Measurements from ENCODE around the gene GABRB2.

GABRB2 gene

DNA sequence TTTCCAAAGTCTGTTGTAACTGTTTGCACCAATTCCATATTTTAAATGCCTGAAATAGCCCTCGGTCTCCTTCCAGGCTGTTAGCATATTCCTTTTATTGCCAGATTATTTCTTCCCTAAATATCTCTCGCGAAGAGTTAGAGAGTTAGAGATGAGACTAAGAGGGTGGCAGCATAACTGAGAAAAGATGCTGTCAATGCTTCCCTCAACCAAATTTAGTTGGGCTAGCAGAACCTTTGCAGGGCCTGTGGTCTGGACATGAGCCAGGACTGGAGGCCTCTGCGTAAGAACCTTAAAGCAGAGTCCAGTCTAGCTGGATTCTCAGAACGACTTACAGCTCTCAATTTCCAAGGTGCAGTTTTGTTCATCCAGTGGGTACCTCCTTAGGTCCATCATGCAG is 135.9 kb downstream of the GABRB2 start:
- TF ChIP-seq TEAD4 (IDR thresholded peaks at IDR 0.05): no peak
- TF ChIP-seq REST (IDR thresholded peaks at IDR 0.05; ENCODE audit: low read depth): no peak
- TF ChIP-seq CEBPB (IDR thresholded peaks at IDR 0.05): no peak
- no peak for TF ChIP-seq TAF1 (IDR thresholded peaks at IDR 0.05; ENCODE audit: low read depth)
- no peak for TF ChIP-seq ZBTB7A (IDR thresholded peaks at IDR 0.05; ENCODE audit: low read depth)
- no peak for TF ChIP-seq CREB1 (IDR thresholded peaks at IDR 0.05; ENCODE audit: low read depth)
- no peak for TF ChIP-seq FOXM1 (IDR thresholded peaks at IDR 0.05; ENCODE audit: borderline replicate concordance, low read depth)
- TF ChIP-seq NFIC (IDR thresholded peaks at IDR 0.05): no peak
- TF ChIP-seq EP300 (IDR thresholded peaks at IDR 0.05; ENCODE audit: borderline replicate concordance): no peak
- TF ChIP-seq RAD21 (IDR thresholded peaks at IDR 0.05; ENCODE audit: low read depth): no peak
- no peak for TF ChIP-seq TCF12 (IDR thresholded peaks at IDR 0.05; ENCODE audit: low read depth)
- TF ChIP-seq EGR1 (IDR thresholded peaks at IDR 0.05): no peak
- TF ChIP-seq USF1 (IDR thresholded peaks at IDR 0.05): no peak
- TF ChIP-seq, protein P1, sequence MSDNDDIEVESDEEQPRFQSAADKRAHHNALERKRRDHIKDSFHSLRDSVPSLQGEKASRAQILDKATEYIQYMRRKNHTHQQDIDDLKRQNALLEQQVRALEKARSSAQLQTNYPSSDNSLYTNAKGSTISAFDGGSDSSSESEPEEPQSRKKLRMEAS (IDR thresholded peaks at IDR 0.05): no peak
- no peak for TF ChIP-seq YY1 (IDR thresholded peaks at IDR 0.05; ENCODE audit: low read depth)

DNA sequence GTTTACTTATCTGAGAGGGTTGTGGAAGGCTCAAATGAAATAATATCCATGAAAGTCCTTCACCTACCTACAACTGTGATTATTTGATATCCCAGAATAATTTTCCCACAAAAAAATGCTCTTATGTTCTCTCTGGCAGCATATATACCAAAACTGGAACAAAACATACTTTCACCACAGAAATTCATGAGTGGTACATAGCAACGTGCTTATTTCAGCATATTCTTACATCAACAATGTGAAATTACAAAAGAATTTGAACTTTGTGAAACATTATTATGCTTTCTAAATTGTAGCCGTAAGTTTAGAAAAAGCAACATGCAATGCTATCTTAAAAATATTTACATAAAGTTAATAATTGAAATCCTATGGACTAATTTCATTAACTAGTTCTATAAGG is 137.1 kb downstream of the GABRB2 start:
- TF ChIP-seq ZBTB7A (IDR thresholded peaks at IDR 0.05; ENCODE audit: low read depth): no peak
- TF ChIP-seq, protein P1 (IDR thresholded peaks at IDR 0.05): no peak
- TF ChIP-seq TCF12 (IDR thresholded peaks at IDR 0.05; ENCODE audit: low read depth): no peak
- no peak for TF ChIP-seq RAD21 (IDR thresholded peaks at IDR 0.05; ENCODE audit: low read depth)
- TF ChIP-seq CREB1 (IDR thresholded peaks at IDR 0.05; ENCODE audit: low read depth): no peak
- TF ChIP-seq USF1 (IDR thresholded peaks at IDR 0.05): no peak
- TF ChIP-seq TAF1 (IDR thresholded peaks at IDR 0.05; ENCODE audit: low read depth): no peak
- no peak for TF ChIP-seq EP300 (IDR thresholded peaks at IDR 0.05; ENCODE audit: borderline replicate concordance)

DNA sequence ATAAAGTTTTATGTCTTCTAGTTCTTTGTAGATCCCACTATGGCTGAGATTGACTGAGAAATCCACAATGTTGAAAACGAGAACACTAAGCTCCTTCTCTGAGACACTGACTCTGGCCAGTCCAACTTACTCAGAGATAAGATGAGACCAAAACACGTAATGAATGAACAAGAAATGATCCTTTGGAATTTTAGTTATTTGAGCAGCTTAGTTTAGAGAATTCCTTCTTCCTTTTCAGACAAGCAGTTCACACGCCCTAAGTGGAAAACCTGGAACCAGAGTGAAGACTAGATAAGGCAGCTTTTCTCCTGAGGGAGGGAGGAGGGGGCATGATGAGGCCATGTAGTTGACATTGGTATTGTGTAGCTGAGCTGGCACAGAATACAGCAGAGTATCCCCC is 139.6 kb downstream of the GABRB2 start:
- no peak for TF ChIP-seq RAD21 (IDR thresholded peaks at IDR 0.05; ENCODE audit: low read depth)
- TF ChIP-seq ZBTB7A (IDR thresholded peaks at IDR 0.05; ENCODE audit: low read depth): no peak
- no peak for TF ChIP-seq FOXM1 (IDR thresholded peaks at IDR 0.05; ENCODE audit: borderline replicate concordance, low read depth)
- no peak for TF ChIP-seq EGR1 (IDR thresholded peaks at IDR 0.05)
- no peak for TF ChIP-seq CEBPB (IDR thresholded peaks at IDR 0.05)
- no peak for TF ChIP-seq REST (IDR thresholded peaks at IDR 0.05; ENCODE audit: low read depth)
- no peak for TF ChIP-seq EP300 (IDR thresholded peaks at IDR 0.05; ENCODE audit: borderline replicate concordance)
- no peak for TF ChIP-seq TEAD4 (IDR thresholded peaks at IDR 0.05)
- no peak for TF ChIP-seq NFIC (IDR thresholded peaks at IDR 0.05)

GRCh38 chr5:161403996-161404395 is 142.5 kb downstream of the GABRB2 start:
- TF ChIP-seq FOXM1 (IDR thresholded peaks at IDR 0.05; ENCODE audit: borderline replicate concordance, low read depth): no peak
- no peak for TF ChIP-seq RAD21 (IDR thresholded peaks at IDR 0.05; ENCODE audit: low read depth)
- TF ChIP-seq USF1 (IDR thresholded peaks at IDR 0.05): no peak
- TF ChIP-seq CREB1 (IDR thresholded peaks at IDR 0.05; ENCODE audit: low read depth): no peak
- no peak for TF ChIP-seq EGR1 (IDR thresholded peaks at IDR 0.05)
- no peak for TF ChIP-seq REST (IDR thresholded peaks at IDR 0.05; ENCODE audit: low read depth)
- TF ChIP-seq NFIC (IDR thresholded peaks at IDR 0.05): no peak
- TF ChIP-seq YY1 (IDR thresholded peaks at IDR 0.05; ENCODE audit: low read depth): no peak
- TF ChIP-seq EP300 (IDR thresholded peaks at IDR 0.05; ENCODE audit: borderline replicate concordance): no peak
- TF ChIP-seq, protein P1 (IDR thresholded peaks at IDR 0.05): no peak
- TF ChIP-seq CEBPB (IDR thresholded peaks at IDR 0.05): no peak
- TF ChIP-seq ZBTB7A (IDR thresholded peaks at IDR 0.05; ENCODE audit: low read depth): no peak
- no peak for TF ChIP-seq TEAD4 (IDR thresholded peaks at IDR 0.05)
- TF ChIP-seq TAF1 (IDR thresholded peaks at IDR 0.05; ENCODE audit: low read depth): no peak
- no peak for TF ChIP-seq TCF12 (IDR thresholded peaks at IDR 0.05; ENCODE audit: low read depth)
